Gastroesophageal sphincter (tissue), 4 donors: ENCODE measurements around the gene TMCC1. TPM values are rescaled to one million over a fixed set of nuclear protein-coding genes. Genes with fewer than 3 reads are reported as not detected.

ENCODE experiments used
- ATAC-seq: fragments of 150-250 bp; one replicate; pipeline ENCODE4 v1.9.1; 2016; ENCODE audit warnings: mild to moderate bottlenecking, moderate library complexity
- H3K27ac ChIP-seq, 4 donors: fragments of 200-600 bp; sonication (generic) in 3 of 4; 1 replicate in 3 of 4; 2 replicates in 1 of 4; pipeline ENCODE4 v1.5.1; 2016 to 2019
- H3K27me3 ChIP-seq: fragments of 200-600 bp; sonication (generic); one replicate; pipeline ENCODE4 v1.5.1; 2019
- H3K36me3 ChIP-seq, 2 donors: fragments of 200-600 bp; sonication (generic); one replicate each; pipeline ENCODE4 v1.5.1; 2019; ENCODE audit warnings: control low read depth in 1 of 2
- H3K4me1 ChIP-seq, 3 donors: fragments of 200-600 bp; sonication (generic); 1 replicate in 2 of 3; 2 replicates in 1 of 3; pipeline ENCODE4 v1.5.1; 2016 to 2019; ENCODE audit warnings: control low read depth in 2 of 3
- H3K4me3 ChIP-seq, 2 donors: fragments of 200-600 bp; sonication (generic); one replicate each; pipeline ENCODE4 v1.5.1; 2019; ENCODE audit warnings: mild to moderate bottlenecking in 1 of 2, moderate library complexity in 1 of 2
- H3K9me3 ChIP-seq, 3 donors: fragments of 200-600 bp; sonication (generic); one replicate each; pipeline ENCODE4 v1.5.1; 2017 to 2019; ENCODE audit warnings: control low read depth in 2 of 3
- EP300 ChIP-seq: sonication (generic); formaldehyde crosslinking; IDR thresholded peaks from one replicate; pipeline ENCODE4 v1.6.1; 2017; ENCODE audit warnings: antibody characterized with exemption, mild to moderate bottlenecking
- POLR2A ChIP-seq, 2 donors: fragments of 450-650 bp; IDR thresholded peaks; one replicate each; pipeline ENCODE4 v1.6.1; 2017; ENCODE audit warnings: antibody characterized with exemption in 2 of 2, mild to moderate bottlenecking in 2 of 2, moderate library complexity in 1 of 2
- POLR2AphosphoS5 ChIP-seq: sonication (generic); formaldehyde crosslinking; IDR thresholded peaks from one replicate; pipeline ENCODE4 v1.6.1; 2017; ENCODE audit warnings: antibody characterized with exemption
- WGBS, 2 donors: methylation state at CpG; one replicate each; pipeline ENCODE4 v1.1.5; 2018; ENCODE audit warnings: low coverage in 1 of 2; 5-methylcytosine and 5-hydroxymethylcytosine counted together
- total RNA-seq, 4 donors: library from RNA; depleted of rRNA; stranded (reverse); fragments of >200 nt; gene quantifications; one replicate each; pipeline ENCODE4 v1.1.0, GENCODE V29; 2016
- TF ChIP-seq, protein P1 (sequence below), 4 experiments: fragments of 200-600 bp in 2 of 4; fragments of 450-650 bp in 2 of 4; sonication (generic) in 1 of 4; IDR thresholded peaks; one replicate each; pipeline ENCODE4 v1.5.1; 2017 to 2019; ENCODE audit warnings: antibody characterized with exemption in 4 of 4, mild to moderate bottlenecking in 2 of 4, moderate library complexity in 2 of 4

The TMCC1 gene
- total RNA-seq, 4 donors from 2014 or later = 20.3 to 32.7 (median 28.1) TPM

DNA sequence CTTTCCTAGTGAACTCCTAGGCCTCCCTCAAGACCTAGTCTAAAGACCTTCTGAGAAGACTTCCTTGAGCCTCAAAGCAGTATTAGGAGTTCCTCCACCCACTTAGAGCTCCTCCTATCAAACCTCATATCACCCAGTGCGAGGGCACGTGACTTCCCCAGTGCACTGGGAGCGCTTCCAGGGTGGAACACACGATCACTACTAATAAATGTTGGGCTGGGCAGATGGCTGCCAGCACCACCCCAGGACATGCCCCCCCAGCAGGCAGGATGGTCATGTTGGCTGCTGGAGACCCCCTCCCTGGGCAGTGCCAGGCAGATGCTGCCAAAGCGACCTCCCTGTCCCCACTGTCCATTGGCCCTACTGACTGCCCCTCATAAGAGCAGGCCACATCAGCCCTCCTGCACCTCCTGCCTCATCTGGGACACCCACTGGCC lies 278.6 kb downstream of the TMCC1 start:
- TF ChIP-seq POLR2AphosphoS5 (no peak), EP300 (no peak), POLR2A (IDR thresholded peaks at IDR 0.05) (no peak)
- TF ChIP-seq, protein P1, sequence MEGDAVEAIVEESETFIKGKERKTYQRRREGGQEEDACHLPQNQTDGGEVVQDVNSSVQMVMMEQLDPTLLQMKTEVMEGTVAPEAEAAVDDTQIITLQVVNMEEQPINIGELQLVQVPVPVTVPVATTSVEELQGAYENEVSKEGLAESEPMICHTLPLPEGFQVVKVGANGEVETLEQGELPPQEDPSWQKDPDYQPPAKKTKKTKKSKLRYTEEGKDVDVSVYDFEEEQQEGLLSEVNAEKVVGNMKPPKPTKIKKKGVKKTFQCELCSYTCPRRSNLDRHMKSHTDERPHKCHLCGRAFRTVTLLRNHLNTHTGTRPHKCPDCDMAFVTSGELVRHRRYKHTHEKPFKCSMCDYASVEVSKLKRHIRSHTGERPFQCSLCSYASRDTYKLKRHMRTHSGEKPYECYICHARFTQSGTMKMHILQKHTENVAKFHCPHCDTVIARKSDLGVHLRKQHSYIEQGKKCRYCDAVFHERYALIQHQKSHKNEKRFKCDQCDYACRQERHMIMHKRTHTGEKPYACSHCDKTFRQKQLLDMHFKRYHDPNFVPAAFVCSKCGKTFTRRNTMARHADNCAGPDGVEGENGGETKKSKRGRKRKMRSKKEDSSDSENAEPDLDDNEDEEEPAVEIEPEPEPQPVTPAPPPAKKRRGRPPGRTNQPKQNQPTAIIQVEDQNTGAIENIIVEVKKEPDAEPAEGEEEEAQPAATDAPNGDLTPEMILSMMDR (IDR thresholded peaks at IDR 0.05) = no peak
- Histone ChIP-seq H3K27ac (peak overlapping the region in 3 of 4 donors; percentile 45 to 55 (median 54)), H3K4me3 (no peak overlapping the region), H3K36me3 (no peaks in the 10 kb centered on the region), H3K9me3 (no peaks in the 10 kb centered on the region), H3K27me3 (no peaks in the 10 kb centered on the region), H3K4me1 (peaks cover 0 to 85% (median 47%) of the 10 kb centered on the region in 3 donors)
- no CpG with 5 or more reads among the region's 5 CpGs for WGBS, 2 donors
- peak; percentile 19 for ATAC-seq

DNA sequence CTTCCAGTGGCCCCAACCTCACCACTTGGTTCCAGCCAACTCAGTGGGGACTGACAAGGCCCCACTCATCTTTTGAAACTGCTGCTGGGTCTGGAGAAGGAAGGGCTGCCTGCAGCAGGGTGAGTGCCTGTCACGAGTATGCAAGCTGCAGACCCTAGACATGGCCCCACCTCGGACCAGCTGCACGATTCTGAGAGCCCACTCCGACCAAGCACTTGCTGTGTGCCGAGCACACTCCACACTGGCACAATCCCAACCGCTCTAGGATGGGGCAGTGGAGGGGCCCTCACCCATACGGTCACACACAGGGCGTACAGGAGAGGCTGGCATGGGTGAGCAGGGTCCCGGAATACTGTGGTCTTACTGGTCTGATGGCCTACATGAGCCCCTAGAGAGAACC lies 279.1 kb downstream of the TMCC1 start:
- Histone ChIP-seq H3K9me3 (no peaks in the 10 kb centered on the region), H3K4me3 (no peak overlapping the region), H3K4me1 (peaks cover 0 to 84% (median 44%) of the 10 kb centered on the region in 3 donors), H3K36me3 (no peaks in the 10 kb centered on the region), H3K27me3 (no peaks in the 10 kb centered on the region), H3K27ac (peak overlapping the region in 2 of 4 donors; percentile 43 to 55)
- no peak for ATAC-seq
- TF ChIP-seq POLR2AphosphoS5 = no peak
- TF ChIP-seq EP300 = no peak
- TF ChIP-seq, protein P1 (IDR thresholded peaks at IDR 0.05) = no peak
- TF ChIP-seq POLR2A (IDR thresholded peaks at IDR 0.05) = no peak
- 97 to 100% methylated on average over 1 to 7 of the region's 9 CpGs for WGBS, 2 donors

DNA sequence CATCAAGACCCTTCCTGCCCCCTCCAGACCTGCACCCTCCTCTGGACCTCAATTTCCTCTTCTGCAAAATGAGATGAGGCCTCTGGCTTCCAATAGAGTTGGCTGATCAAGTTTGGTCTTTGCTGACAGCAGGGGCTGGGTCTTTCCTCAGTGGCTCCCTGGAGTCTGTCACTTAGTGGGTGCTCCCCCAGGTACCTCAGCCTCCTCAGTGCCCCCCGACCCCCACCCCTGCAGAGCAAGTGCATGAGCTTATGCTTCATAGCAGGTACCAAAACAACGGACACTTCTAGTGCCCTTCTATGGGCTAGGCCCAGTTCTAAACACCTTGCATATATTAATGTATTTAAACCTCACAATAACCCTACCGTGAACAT lies 280.2 kb downstream of the TMCC1 start:
- Histone ChIP-seq H3K4me3 (no peak overlapping the region), H3K27me3 (no peaks in the 10 kb centered on the region), H3K27ac (peak overlapping the region in 3 of 4 donors; percentile 58 to 64 (median 62)), H3K4me1 (peaks cover 0 to 84% (median 47%) of the 10 kb centered on the region in 3 donors), H3K9me3 (no peaks in the 10 kb centered on the region), H3K36me3 (no peaks in the 10 kb centered on the region)
- WGBS, 2 donors = 100% methylated on average over 1 of the region's 3 CpGs; no CpG with 5 or more reads in 1 of the 2 donors
- TF ChIP-seq EP300 = no peak
- TF ChIP-seq POLR2AphosphoS5 = no peak
- TF ChIP-seq, protein P1 (IDR thresholded peaks at IDR 0.05) = no peak
- no peak for TF ChIP-seq POLR2A (IDR thresholded peaks at IDR 0.05)
- ATAC-seq = no peak

DNA sequence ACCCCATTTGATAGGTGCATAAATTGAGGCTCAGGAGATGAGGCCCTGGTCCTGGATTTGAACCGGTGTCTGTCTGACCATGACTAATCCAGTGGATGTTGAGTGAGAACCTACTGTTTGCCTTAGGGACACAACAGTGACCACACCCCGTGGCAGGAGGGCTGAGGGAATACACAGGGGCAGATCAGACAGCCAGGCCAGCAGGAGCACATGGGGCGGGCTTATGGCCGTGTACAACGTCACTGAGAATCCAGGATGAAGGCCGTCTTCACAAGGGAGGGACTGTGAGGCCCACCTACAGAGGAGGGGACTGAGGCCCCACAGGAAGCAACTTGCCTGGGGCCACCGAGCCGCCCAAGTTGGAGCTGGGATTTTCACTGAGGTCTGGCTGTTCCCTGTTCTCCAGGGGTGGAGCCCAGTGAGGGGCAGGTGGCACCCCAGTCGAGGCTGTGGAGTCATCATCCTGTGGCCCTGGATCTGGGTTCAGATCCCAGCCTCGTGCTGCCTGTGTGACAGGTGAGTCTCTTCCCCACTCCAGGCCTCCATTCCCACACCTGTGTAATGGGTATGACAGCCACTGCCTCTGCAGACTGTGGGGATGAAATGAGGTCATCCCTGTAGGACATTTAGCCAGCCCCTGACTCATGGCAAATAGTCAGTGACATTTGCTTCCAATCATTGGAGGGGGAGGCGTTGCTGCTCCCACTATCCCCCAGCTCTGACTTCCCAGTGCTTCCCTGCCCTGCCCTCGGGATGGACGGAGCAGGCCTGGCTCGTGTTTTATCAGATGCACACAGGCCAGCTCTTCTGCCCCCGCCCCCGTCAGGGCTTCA lies 280.8 kb downstream of the TMCC1 start:
- no peak overlapping the region for H3K4me3 ChIP-seq
- H3K27me3 ChIP-seq = no peaks in the 10 kb centered on the region
- TF ChIP-seq, protein P1 (IDR thresholded peaks at IDR 0.05) = no peak
- TF ChIP-seq EP300 (no peak), POLR2A (IDR thresholded peaks at IDR 0.05) (no peak), POLR2AphosphoS5 (no peak)
- no peaks in the 10 kb centered on the region for H3K36me3 ChIP-seq
- H3K27ac ChIP-seq = peak overlapping the region in 3 of 4 donors; percentile 58 to 64 (median 62)
- peaks cover 0 to 84% (median 47%) of the 10 kb centered on the region in 3 donors for H3K4me1 ChIP-seq
- no peaks in the 10 kb centered on the region for H3K9me3 ChIP-seq
- 42 to 55% methylated on average over 3 to 8 of the region's 16 CpGs for WGBS, 2 donors
- ATAC-seq = peak; percentile 32
